BE2C (cell line): ENCODE measurements around the gene RPS27. TPM values are rescaled to one million over a fixed set of nuclear protein-coding genes. Genes with fewer than 3 reads are reported as not detected.
A peak's percentile ranks its signal among the peaks of the same experiment; 100 is the strongest.

ENCODE experiments used
- DNase-seq: peaks from one replicate; pipeline ENCODE4 v3.0.0-alpha.2; 2020
- H3K27me3 ChIP-seq: fragments of 250-450 bp; sonication (Bioruptor Pico); 2 replicates; pipeline ENCODE4 v1.5.1; 2020; ENCODE audit warnings: mild to moderate bottlenecking
- H3K36me3 ChIP-seq: fragments of 250-450 bp; sonication (Bioruptor Pico); 2 replicates; pipeline ENCODE4 v1.5.1; 2020; ENCODE audit warnings: mild to moderate bottlenecking
- H3K4me1 ChIP-seq: fragments of 250-450 bp; sonication (Bioruptor Pico); 2 replicates; pipeline ENCODE4 v1.5.1; 2020
- H3K4me3 ChIP-seq: 2 replicates; pipeline ENCODE4 v1.5.1; 2011; ENCODE audit warnings: low read depth, low read length
- H3K9me3 ChIP-seq: fragments of 250-450 bp; sonication (Bioruptor Pico); 2 replicates; pipeline ENCODE4 v1.5.1; 2020
- CTCF ChIP-seq: IDR thresholded peaks from 2 replicates; pipeline ENCODE4 v1.5.1; 2012; ENCODE audit warnings: mild to moderate bottlenecking, low read depth, low read length
- polyA plus RNA-seq: library from polyadenylated mRNA; unstranded; fragments of >200 nt; gene quantifications from one replicate; pipeline ENCODE4 v1.2.1, GENCODE V29; 2012; ENCODE audit warnings: low read depth, missing spikeins; ENCODE audit not compliant: insufficient read length, insufficient read depth

The RPS27 gene
- 1,643 TPM for polyA plus RNA-seq

- H3K36me3 ChIP-seq, result peaks cover 38% of the 10 kb centered on the region
- peak; percentile 94 for DNase-seq
- H3K27me3 ChIP-seq, result no peaks in the 10 kb centered on the region
- H3K9me3 ChIP-seq, result no peaks in the 10 kb centered on the region
- peak within 1 kb of the TSS; percentile 98 for H3K4me3 ChIP-seq
- TF ChIP-seq CTCF, result no peak
- H3K4me1 ChIP-seq, result peaks cover 7% of the 10 kb centered on the region
These were observed at the start of gene RPS27 for GRCh38 chr1:153990468-153991150. RPS27 (plus strand) TSS chr1:153990762; CDS start chr1:153990797, 35 bp downstream.

- no peak for DNase-seq
- H3K4me3 ChIP-seq, result no peak overlapping the region
- no peaks in the 10 kb centered on the region for H3K27me3 ChIP-seq
- no peaks in the 10 kb centered on the region for H3K4me1 ChIP-seq
- H3K36me3 ChIP-seq, result peaks cover 34% of the 10 kb centered on the region
- TF ChIP-seq CTCF, result no peak
- H3K9me3 ChIP-seq, result no peaks in the 10 kb centered on the region
These were observed 48.5 kb upstream of the RPS27 start for GRCh38 chr1:153941826-153942725.

DNA sequence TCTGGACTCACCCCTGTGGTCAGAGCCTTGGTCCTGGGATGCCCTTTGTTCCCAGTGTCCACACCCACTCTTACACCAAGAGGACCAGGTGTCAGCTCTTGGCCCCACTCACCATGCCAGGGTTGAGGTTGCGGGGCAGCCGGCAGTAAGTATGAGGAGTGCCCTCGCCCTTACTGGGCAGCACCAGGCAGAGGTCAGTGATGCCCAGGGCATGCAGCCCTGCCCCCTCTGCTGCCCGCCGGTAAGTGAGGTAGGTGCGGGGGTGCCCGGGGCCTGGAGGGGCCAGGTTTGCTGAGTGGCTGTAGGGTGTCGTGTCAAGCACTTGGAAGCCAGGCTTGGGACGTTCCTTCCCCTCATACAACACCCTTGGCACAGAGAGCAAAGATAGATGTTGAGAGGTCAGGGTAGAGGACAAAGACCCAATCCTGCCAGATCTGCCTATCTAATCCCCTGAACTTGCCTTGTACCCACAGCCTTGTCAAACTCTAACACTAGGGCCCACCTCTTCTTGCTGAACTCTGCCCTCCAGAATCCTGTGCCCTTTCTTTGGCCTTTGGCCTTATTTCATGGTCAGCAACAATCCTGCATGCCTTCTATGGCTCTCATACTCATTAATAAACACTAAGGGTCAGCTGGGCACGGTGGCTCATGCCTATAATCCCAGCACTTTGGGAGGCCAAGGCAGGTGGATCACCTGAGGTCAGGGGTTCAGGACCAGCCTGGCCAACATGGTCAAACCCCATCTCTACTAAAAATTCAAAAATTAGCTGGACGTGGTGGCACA, 47.6 kb upstream of the RPS27 start:
- Histone ChIP-seq H3K4me3 (no peak overlapping the region), H3K36me3 (peaks cover 25% of the 10 kb centered on the region), H3K4me1 (no peaks in the 10 kb centered on the region), H3K27me3 (no peaks in the 10 kb centered on the region), H3K9me3 (no peaks in the 10 kb centered on the region)
- no peak for DNase-seq
- TF ChIP-seq CTCF, result no peak

GRCh38 chr1:153944005-153944826, 46.3 kb upstream of the RPS27 start:
- Histone ChIP-seq H3K36me3 (peaks cover 25% of the 10 kb centered on the region), H3K27me3 (no peaks in the 10 kb centered on the region), H3K9me3 (no peaks in the 10 kb centered on the region), H3K4me3 (no peak overlapping the region), H3K4me1 (no peaks in the 10 kb centered on the region)
- TF ChIP-seq CTCF, result no peak
- DNase-seq, result no peak

DNA sequence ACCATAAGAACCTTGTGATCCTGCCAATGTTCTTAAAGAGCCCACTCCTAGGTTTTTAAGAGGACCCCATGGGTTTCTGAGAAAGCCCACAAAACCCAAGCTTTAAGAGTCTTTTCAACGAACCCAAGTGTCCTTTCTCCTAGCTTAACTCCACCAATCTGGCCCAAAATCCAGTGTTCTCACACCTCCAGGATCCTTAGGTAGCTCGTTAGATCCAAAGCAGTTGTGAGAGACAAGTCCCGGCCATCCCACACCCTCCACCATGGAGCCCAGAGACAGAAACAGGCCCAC, 45.8 kb upstream of the RPS27 start:
- H3K9me3 ChIP-seq, result no peaks in the 10 kb centered on the region
- no peak for DNase-seq
- peaks cover 23% of the 10 kb centered on the region for H3K36me3 ChIP-seq
- H3K27me3 ChIP-seq, result no peaks in the 10 kb centered on the region
- no peak for TF ChIP-seq CTCF
- H3K4me3 ChIP-seq, result no peak overlapping the region; the same call in 1 of the 2 replicates
- no peaks in the 10 kb centered on the region for H3K4me1 ChIP-seq
